Upper lobe of right lung (tissue), 1 donor: ENCODE data around the gene ITSN1. TPM values are rescaled to one million over a fixed set of nuclear protein-coding genes. Genes with fewer than 3 reads are reported as not detected.
A peak's percentile ranks its signal among the peaks of the same experiment; 100 is the strongest.

Experiments
- ATAC-seq: fragments of 200-7000 bp; cut with Tn5 transposase; one replicate; pipeline ENCODE4 v1.9.1; 2020; ENCODE audit warnings: mild to moderate bottlenecking, moderate library complexity
- DNase-seq: peaks from one replicate; pipeline ENCODE4 v3.0.0-alpha.2; 2020
- H3K27ac ChIP-seq: fragments of 200-600 bp; one replicate; pipeline ENCODE4 v1.8.0; 2022
- H3K27me3 ChIP-seq: fragments of 200-600 bp; one replicate; pipeline ENCODE4 v1.8.0; 2022; ENCODE audit warnings: mild to moderate bottlenecking
- H3K36me3 ChIP-seq: fragments of 200-600 bp; one replicate; pipeline ENCODE4 v1.8.0; 2022
- H3K4me1 ChIP-seq: fragments of 200-600 bp; one replicate; pipeline ENCODE4 v1.8.0; 2022
- H3K4me3 ChIP-seq: fragments of 200-600 bp; one replicate; pipeline ENCODE4 v1.8.0; 2022; ENCODE audit warnings: mild to moderate bottlenecking
- H3K9me3 ChIP-seq: fragments of 200-600 bp; one replicate; pipeline ENCODE4 v1.8.0; 2022
- intact Hi-C: fragments of 100-400 bp; cut with DNase I; formaldehyde crosslinking; loops from one replicate; pipeline ENCODE4 v1.11.0; 2022
- total RNA-seq: library from RNA; stranded (reverse); fragmentation: NEBNext Ultra II Directional; extraction: Animal tissue kit (Norgen Biotek cat#: 25700); gene quantifications from one replicate; pipeline ENCODE4 v1.2.1, GENCODE V29; 2021
- TF ChIP-seq, protein P1 (sequence below): fragments of 200-600 bp; IDR thresholded peaks from one replicate; pipeline ENCODE4 v1.8.0; 2022; ENCODE audit warnings: antibody characterized with exemption
- donor health status: DM: no; HTN: yes; CAD: no; lungs with severe emphysema.

Gene ITSN1
- total RNA-seq, 1 donor from 2014 or later = 32.0 TPM

DNA sequence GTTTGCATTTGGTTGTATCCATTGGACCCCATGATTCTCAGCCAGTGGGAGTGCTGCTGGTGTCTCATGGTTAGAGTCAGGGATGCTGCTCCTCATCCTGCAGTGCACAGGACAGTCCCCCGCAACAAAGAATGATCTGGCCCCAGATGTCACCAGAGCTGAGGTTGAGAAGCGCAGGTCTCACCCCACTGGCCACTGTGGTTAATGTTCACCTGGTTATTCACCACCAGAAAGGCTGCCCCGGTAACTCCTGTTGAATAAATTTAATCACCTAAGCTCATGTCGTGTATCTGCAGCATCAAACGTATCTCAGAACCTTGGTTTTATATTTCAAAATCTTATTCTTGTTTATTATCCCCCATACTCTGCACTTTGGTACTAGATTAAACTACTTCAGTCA is 197.5 kb downstream of the ITSN1 start:
- Histone ChIP-seq H3K4me1 (peaks cover 7% of the 10 kb centered on the region), H3K9me3 (no peaks in the 10 kb centered on the region), H3K27me3 (no peaks in the 10 kb centered on the region), H3K4me3 (no peak overlapping the region), H3K27ac (no peak overlapping the region), H3K36me3 (peaks cover 6% of the 10 kb centered on the region)
- intact Hi-C loops = no loop called here
- no peak for DNase-seq
- TF ChIP-seq, protein P1, sequence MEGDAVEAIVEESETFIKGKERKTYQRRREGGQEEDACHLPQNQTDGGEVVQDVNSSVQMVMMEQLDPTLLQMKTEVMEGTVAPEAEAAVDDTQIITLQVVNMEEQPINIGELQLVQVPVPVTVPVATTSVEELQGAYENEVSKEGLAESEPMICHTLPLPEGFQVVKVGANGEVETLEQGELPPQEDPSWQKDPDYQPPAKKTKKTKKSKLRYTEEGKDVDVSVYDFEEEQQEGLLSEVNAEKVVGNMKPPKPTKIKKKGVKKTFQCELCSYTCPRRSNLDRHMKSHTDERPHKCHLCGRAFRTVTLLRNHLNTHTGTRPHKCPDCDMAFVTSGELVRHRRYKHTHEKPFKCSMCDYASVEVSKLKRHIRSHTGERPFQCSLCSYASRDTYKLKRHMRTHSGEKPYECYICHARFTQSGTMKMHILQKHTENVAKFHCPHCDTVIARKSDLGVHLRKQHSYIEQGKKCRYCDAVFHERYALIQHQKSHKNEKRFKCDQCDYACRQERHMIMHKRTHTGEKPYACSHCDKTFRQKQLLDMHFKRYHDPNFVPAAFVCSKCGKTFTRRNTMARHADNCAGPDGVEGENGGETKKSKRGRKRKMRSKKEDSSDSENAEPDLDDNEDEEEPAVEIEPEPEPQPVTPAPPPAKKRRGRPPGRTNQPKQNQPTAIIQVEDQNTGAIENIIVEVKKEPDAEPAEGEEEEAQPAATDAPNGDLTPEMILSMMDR = no peak
- ATAC-seq = no peak

DNA sequence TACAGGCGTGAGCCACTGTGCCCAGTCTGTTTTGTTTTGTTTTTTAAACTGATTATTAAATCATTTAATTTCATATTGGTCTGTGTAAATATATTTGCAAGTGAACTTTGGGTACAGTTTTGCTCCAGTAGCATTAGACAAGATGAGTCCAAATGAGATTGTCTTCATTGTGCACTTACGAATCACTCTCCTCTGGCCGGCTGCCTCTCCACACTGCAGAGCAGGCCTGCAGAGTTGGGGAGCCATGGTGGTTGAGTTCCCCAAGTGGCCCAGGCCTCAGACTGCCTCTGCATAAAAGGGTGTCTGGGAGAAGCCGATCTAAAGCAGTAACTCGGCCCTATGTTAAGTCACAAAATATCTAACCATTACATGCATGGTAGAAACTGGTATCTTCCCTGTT is 198.5 kb downstream of the ITSN1 start:
- no peaks in the 10 kb centered on the region for H3K27me3 ChIP-seq
- intact Hi-C loops = no loop called here
- H3K4me3 ChIP-seq = no peak overlapping the region
- TF ChIP-seq, protein P1 = no peak
- peaks cover 6% of the 10 kb centered on the region for H3K36me3 ChIP-seq
- DNase-seq (no peak), ATAC-seq (no peak)
- H3K27ac ChIP-seq = no peak overlapping the region
- H3K9me3 ChIP-seq = no peaks in the 10 kb centered on the region
- H3K4me1 ChIP-seq = peaks cover 7% of the 10 kb centered on the region

DNA sequence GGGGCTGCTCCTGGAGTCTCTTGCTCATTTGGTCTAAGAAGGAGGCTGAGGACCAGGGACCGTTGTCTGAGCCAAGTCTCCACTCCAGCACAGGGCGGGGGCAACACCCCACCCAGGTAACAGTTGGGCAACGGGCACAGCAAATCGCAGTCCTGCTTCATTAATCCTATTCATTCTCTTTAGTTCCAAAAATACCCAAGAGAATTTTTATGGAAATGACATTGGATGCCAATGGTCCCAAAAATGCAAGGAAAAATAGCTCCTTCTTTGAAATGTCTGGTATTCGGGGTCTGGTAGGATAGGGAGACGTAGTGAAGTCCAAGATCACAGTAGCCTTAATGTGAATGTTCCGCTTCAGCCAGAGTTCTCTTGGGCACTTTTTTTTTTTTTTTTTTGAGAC is 199.3 kb downstream of the ITSN1 start:
- no peak for ATAC-seq
- intact Hi-C loops = no loop called here
- Histone ChIP-seq H3K36me3 (peaks cover 1% of the 10 kb centered on the region), H3K9me3 (no peaks in the 10 kb centered on the region), H3K4me1 (peaks cover 7% of the 10 kb centered on the region), H3K27me3 (no peaks in the 10 kb centered on the region), H3K4me3 (no peak overlapping the region), H3K27ac (no peak overlapping the region)
- no peak for DNase-seq
- TF ChIP-seq, protein P1 = no peak

DNA sequence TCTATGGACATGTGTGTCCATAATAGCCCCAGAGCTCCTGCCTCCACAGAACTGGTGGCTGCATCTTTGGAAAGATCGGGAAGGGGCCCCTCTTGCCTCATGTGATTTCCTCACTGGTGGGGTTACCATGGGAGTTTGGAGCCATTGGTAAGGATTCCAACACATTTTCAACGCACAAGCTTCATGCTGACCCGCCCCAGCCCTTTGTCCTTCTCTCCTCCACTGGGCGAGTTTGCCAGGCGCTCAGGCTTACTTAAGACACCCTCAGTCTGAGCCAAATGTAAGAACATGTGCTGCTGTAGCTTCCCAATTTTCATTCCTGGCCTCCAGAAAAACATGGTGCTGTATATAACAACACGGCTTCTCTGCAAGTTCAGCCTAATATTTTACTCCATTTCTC is 200.9 kb downstream of the ITSN1 start:
- Histone ChIP-seq H3K27ac (no peak overlapping the region), H3K27me3 (no peaks in the 10 kb centered on the region), H3K4me1 (peaks cover 7% of the 10 kb centered on the region), H3K9me3 (no peaks in the 10 kb centered on the region), H3K4me3 (no peak overlapping the region), H3K36me3 (no peaks in the 10 kb centered on the region)
- ATAC-seq = peak; percentile 26
- no peak for DNase-seq
- TF ChIP-seq, protein P1 = no peak
- intact Hi-C loops = no loop called here

DNA sequence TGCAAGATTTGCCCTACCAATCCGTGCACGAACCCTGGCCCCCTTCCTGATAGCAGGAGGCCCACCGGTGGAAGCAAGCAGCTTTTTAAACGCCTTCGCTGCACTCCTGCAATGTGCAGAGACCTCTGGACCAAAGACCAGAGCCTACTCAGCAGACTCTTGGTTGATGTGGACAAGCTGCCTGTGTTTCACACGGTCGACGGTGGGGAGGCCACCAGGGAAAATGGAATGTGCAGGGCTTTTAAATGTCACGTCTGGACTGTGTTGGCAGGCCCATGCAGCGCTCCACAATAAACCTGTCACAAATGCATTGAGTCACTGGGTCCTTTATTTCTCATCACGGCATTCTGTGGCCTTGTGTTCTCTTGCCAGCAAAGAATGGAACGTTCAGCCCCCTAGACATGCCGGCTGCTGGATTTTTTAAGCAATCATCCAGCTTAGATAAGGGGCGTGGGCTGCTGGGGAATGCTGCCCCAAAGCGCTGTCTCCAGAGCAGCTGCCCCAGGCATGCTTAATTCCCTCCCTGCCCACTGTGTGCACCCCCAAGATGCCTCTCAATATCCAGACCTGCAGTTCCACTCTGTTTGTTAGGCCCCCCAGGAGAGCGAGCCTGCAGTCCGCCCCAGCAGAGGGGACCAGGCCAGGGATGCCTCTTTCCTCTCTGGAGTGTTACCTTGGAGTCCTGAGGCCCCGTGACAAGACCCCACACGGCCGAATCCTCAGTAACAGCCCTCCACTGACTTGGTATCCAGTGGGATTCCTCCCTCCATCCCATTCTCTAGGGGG is 202.0 kb downstream of the ITSN1 start:
- no peaks in the 10 kb centered on the region for H3K27me3 ChIP-seq
- no peaks in the 10 kb centered on the region for H3K9me3 ChIP-seq
- peaks cover 7% of the 10 kb centered on the region for H3K4me1 ChIP-seq
- TF ChIP-seq, protein P1 = no peak
- H3K27ac ChIP-seq = no peak overlapping the region
- ATAC-seq (peak; percentile 18), DNase-seq (no peak)
- H3K4me3 ChIP-seq = no peak overlapping the region
- H3K36me3 ChIP-seq = no peaks in the 10 kb centered on the region
- intact Hi-C loops = no loop called here

DNA sequence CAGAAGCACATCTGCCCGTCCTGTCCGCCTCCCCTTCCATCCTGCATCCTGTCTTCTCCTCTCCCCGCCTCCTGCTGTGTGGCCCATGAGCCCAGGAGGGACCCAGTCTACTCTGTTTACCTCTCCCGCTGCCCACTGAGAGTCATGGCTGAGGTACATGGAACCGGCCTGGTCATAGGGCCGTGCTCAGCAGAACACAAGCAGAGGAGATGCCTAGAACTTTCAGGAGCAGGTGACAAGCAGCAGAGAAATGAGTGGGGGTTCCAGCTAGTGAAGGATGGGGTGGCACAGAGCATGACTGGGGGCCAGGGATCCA is 202.5 kb downstream of the ITSN1 start:
- no peak for DNase-seq
- Histone ChIP-seq H3K27me3 (no peaks in the 10 kb centered on the region), H3K36me3 (no peaks in the 10 kb centered on the region), H3K4me3 (no peak overlapping the region), H3K27ac (no peak overlapping the region), H3K4me1 (peaks cover 7% of the 10 kb centered on the region), H3K9me3 (no peaks in the 10 kb centered on the region)
- intact Hi-C loops = no loop called here
- TF ChIP-seq, protein P1 = no peak
- ATAC-seq = no peak
